ENCODE results near the gene KBTBD12.
"Not testable (repeated sequence)": the region's sequence is repeated elsewhere in the genome, so short reads cannot be mapped to it uniquely, and the experiment has no call there.

The KBTBD12 gene

DNA sequence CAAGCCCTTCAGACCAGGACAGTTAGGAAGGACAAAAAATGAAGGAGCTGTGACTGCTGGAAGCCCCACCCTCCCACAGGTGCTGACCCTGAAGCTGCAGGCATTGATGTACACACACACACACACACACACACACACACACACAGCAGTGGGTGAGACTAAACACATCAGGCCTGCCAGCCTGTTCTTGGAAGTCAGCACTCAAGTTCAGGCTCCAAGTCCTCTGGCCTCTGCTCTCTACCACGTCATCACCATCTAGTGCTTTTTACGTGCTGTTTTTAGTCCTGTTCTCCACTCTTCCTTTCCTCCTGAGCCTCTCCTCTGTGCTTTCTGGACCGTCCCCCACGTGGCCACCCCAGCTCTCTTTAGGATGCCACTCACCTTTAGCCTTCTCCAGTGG is 5.4 kb upstream of the KBTBD12 start:
- DNase-seq (ENCODE audit: extremely low spot score) = no peak
- POLR2A ChIA-PET = no interaction called here
- CTCF ChIA-PET = no interaction called here
- TF ChIP-seq ARNT (IDR thresholded peaks at IDR 0.05) (no peak), NFRKB (IDR thresholded peaks at IDR 0.05) (no peak), ELF4 (IDR thresholded peaks at IDR 0.05) (no peak), L3MBTL2 (conservative IDR thresholded peaks at IDR 0.05) (no peak), TARDBP (IDR thresholded peaks at IDR 0.05) (no peak), SUZ12 (IDR thresholded peaks at IDR 0.05) (no peak), FOXM1 (IDR thresholded peaks at IDR 0.05; ENCODE audit: borderline replicate concordance) (no peak), LEF1 (IDR thresholded peaks at IDR 0.05; ENCODE audit: borderline replicate concordance) (no peak)
- TF ChIP-seq, protein P1, sequence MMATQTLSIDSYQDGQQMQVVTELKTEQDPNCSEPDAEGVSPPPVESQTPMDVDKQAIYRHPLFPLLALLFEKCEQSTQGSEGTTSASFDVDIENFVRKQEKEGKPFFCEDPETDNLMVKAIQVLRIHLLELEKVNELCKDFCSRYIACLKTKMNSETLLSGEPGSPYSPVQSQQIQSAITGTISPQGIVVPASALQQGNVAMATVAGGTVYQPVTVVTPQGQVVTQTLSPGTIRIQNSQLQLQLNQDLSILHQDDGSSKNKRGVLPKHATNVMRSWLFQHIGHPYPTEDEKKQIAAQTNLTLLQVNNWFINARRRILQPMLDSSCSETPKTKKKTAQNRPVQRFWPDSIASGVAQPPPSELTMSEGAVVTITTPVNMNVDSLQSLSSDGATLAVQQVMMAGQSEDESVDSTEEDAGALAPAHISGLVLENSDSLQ (IDR thresholded peaks at IDR 0.05) = no peak

DNA sequence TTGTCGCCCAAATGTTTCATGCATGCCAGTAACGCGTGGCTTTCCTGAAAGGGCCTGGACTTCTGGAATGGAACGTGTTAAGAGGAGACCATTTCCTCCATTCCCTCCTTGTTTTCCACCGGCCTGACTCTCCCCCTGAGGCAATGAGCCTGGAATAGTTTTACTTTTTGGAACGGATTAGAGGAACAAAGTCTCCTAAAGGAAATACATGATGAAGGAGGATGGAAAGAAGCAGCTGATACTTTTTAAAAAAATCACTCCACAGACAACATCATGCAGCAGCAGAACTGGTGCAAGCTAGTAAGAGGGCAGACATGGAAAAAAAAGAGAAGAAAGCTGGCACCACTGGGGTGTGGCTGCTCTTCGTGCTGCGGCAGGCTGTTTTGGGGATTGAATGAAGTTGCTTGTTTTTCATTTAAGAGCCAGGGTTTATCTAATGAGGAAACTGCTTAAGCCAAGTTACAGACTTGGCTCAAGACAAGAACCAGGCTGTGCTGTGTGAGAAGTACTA is 3.6 kb upstream of the KBTBD12 start:
- CTCF ChIA-PET = interaction anchor here (0.6 kb wide), 1 partner anchor 232 kb away, joined by 3 read pairs; no protein-coding TSS in a partner anchor
- POLR2A ChIA-PET = no interaction called here

DNA sequence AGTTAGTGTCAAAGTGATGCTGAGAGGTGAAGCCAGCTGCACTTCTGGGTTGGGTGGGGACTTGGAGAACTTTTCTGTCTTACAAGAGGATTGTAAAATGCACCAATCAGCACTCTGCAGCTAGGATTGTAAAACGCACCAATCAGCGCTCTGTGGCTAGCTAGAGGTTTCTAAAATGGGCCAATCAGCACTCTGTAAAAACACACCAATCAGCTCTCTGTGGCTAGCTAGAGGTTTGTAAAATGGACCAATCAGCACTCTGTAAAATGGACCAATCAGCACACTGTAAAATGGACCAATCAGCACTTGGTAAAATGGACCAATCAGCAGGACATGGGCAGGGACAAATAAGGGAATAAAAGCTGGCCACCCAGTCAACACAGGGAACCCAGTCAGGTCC is 1.2 kb upstream of the KBTBD12 start:
- POLR2A ChIA-PET; DNase-seq (ENCODE audit: extremely low spot score); CTCF ChIA-PET: not testable (repeated sequence)

More for the DNA sequence above, 3.6 kb upstream of the KBTBD12 start:
- no peak for DNase-seq (ENCODE audit: extremely low spot score)
- no peak for TF ChIP-seq LEF1 (IDR thresholded peaks at IDR 0.05; ENCODE audit: borderline replicate concordance)
- TF ChIP-seq CTBP1 (IDR thresholded peaks at IDR 0.05; ENCODE audit: borderline replicate concordance) = no peak
- TF ChIP-seq L3MBTL2 (conservative IDR thresholded peaks at IDR 0.05) = no peak
- no peak for TF ChIP-seq ZNF384 (IDR thresholded peaks at IDR 0.05)
- TF ChIP-seq FOXM1 (IDR thresholded peaks at IDR 0.05; ENCODE audit: borderline replicate concordance) = no peak
- TF ChIP-seq, protein P1 (IDR thresholded peaks at IDR 0.05) = no peak
- no peak for TF ChIP-seq ARNT (IDR thresholded peaks at IDR 0.05)
- no peak for TF ChIP-seq ELF4 (IDR thresholded peaks at IDR 0.05)
- no peak for TF ChIP-seq NFRKB (IDR thresholded peaks at IDR 0.05)
- no peak for TF ChIP-seq BHLHE40 (IDR thresholded peaks at IDR 0.05; ENCODE audit: borderline replicate concordance)
- no peak for TF ChIP-seq TARDBP (IDR thresholded peaks at IDR 0.05)
- TF ChIP-seq FOXK2 (IDR thresholded peaks at IDR 0.05) = no peak
- TF ChIP-seq FOXA1 (IDR thresholded peaks at IDR 0.05) = no peak
- no peak for TF ChIP-seq SUZ12 (IDR thresholded peaks at IDR 0.05)
- no peak for TF ChIP-seq HDGF (IDR thresholded peaks at IDR 0.05; ENCODE audit: borderline replicate concordance)
- no peak for TF ChIP-seq SP1 (IDR thresholded peaks at IDR 0.05)

DNA sequence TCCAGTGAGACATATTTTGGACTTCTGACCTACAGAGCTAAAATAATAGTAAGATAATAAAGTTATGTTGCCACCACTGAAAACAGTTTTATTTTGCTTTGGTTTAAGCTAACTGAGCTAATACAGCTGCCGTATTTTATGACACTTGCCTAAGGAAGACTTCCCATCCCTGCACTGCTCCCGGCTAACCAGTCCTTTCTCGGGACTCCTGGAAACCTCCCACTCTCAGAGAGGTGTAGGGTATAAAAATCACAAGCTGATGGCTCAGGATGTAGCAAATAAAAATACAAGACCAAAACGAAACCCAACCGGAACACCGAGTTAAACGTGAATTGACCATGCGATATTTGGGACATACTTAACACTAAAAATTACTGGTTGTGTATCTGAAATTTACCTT is 448 bp upstream of the KBTBD12 start:
- POLR2A ChIA-PET = no interaction called here
- no peak for DNase-seq (ENCODE audit: extremely low spot score)
- CTCF ChIA-PET = no interaction called here

DNA sequence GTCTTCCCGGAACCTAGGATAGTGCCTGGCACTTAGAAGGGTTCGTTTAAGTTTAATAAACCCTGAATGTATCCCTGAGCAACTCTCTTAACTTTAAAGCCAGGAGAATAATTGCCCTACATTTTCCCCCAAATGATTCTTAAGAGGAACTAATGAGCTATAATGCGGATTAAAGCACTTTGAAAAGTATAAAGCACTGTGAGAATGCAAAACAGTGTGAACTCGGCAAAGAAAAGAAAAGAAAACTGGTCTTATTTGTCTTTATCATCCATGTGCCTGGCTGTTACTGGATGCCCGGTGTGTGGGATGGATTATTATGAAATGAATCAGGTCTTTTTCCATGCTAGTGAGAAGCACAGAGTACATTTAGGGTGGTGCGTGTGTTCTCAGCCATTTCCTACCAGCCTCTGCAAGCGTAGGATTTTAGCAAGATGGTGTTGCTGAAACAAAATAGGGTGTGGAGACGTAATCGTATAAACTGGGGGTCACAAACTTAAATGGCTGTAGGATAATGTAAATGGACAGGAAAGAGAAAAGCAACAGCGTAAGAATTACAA is 983 bp downstream of the KBTBD12 start:
- DNase-seq (ENCODE audit: extremely low spot score) = no peak
- ChIA-PET POLR2A (no interaction called here), CTCF (no interaction called here)
- TF ChIP-seq ELF4 (IDR thresholded peaks at IDR 0.05) (no peak), SUZ12 (IDR thresholded peaks at IDR 0.05) (no peak), SP1 (IDR thresholded peaks at IDR 0.05) (no peak), ARNT (IDR thresholded peaks at IDR 0.05) (no peak), L3MBTL2 (conservative IDR thresholded peaks at IDR 0.05) (no peak), NFRKB (IDR thresholded peaks at IDR 0.05) (no peak), CTBP1 (IDR thresholded peaks at IDR 0.05; ENCODE audit: borderline replicate concordance) (no peak), LEF1 (IDR thresholded peaks at IDR 0.05; ENCODE audit: borderline replicate concordance) (no peak), TARDBP (IDR thresholded peaks at IDR 0.05) (no peak), ZNF384 (IDR thresholded peaks at IDR 0.05) (no peak), HDGF (IDR thresholded peaks at IDR 0.05; ENCODE audit: borderline replicate concordance) (no peak), FOXM1 (IDR thresholded peaks at IDR 0.05; ENCODE audit: borderline replicate concordance) (no peak), FOXA1 (IDR thresholded peaks at IDR 0.05) (no peak)

More for the DNA sequence above, 448 bp upstream of the KBTBD12 start:
- TF ChIP-seq LEF1 (IDR thresholded peaks at IDR 0.05; ENCODE audit: borderline replicate concordance) = no peak
- TF ChIP-seq, protein P1 (IDR thresholded peaks at IDR 0.05) = no peak

DNA sequence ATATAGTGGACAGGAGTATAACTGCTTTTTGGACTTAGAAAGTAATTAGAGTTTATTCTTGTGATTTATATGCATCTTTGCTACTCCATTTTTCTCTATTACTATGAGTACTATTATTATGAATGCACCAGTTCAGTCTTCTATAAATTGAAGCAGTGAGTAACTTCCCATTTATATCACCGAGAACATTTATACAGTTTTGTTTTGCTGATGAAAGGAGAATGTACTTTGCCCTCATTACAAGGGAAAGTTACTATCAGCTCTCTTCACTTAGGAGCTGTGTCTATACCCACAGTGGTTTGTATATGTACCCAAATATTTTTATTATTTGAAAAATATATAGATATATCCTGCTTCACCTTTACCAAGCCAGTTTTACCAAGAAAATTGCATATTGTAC is 5.7 kb downstream of the KBTBD12 start:
- CTCF ChIA-PET = no interaction called here
- TF ChIP-seq CTBP1 (IDR thresholded peaks at IDR 0.05; ENCODE audit: borderline replicate concordance) (no peak), NFRKB (IDR thresholded peaks at IDR 0.05) (no peak), HDGF (IDR thresholded peaks at IDR 0.05; ENCODE audit: borderline replicate concordance) (no peak), TARDBP (IDR thresholded peaks at IDR 0.05) (no peak), ZNF384 (IDR thresholded peaks at IDR 0.05) (no peak), FOXA1 (IDR thresholded peaks at IDR 0.05) (no peak), ARNT (IDR thresholded peaks at IDR 0.05) (no peak), LEF1 (IDR thresholded peaks at IDR 0.05; ENCODE audit: borderline replicate concordance) (no peak), L3MBTL2 (conservative IDR thresholded peaks at IDR 0.05) (no peak), FOXK2 (IDR thresholded peaks at IDR 0.05) (no peak)
- TF ChIP-seq, protein P1 (IDR thresholded peaks at IDR 0.05) = no peak
- POLR2A ChIA-PET = no interaction called here

More for the DNA sequence above, 5.7 kb downstream of the KBTBD12 start:
- DNase-seq (ENCODE audit: extremely low spot score) = no peak
